HG03196 (cell line): ENCODE measurements around the gene GIT1.

Experiments
- ATAC-seq: cut with Tn5 transposase; IDR thresholded peaks from one replicate; pipeline ENCODE4 v1.9.1; 2021; ENCODE audit not compliant: unreplicated experiment

The GIT1 gene

GRCh38 chr17:29594519-29595090 is 5.2 kb upstream of the GIT1 start:
- no peak for ATAC-seq

GRCh38 chr17:29593591-29594518 is 4.4 kb upstream of the GIT1 start:
- ATAC-seq: no peak

- ATAC-seq: no peak
Observed at GRCh38 chr17:29592850-29593551, 3.6 kb upstream of the GIT1 start, which contains the start of gene ANKRD13B. Gene ANKRD13B, plus strand, starts transcription at chr17:29593132. Its CDS starts 490 bp downstream, at chr17:29593622.

GRCh38 chr17:29591737-29592608 is 2.5 kb upstream of the GIT1 start:
- ATAC-seq: no peak

GRCh38 chr17:29591146-29591736 is 1.8 kb upstream of the GIT1 start:
- ATAC-seq: no peak

GRCh38 chr17:29590411-29591145 is 1.1 kb upstream of the GIT1 start:
- ATAC-seq: no peak

GRCh38 chr17:29588562-29589411 is 661 bp downstream of the GIT1 start:
- ATAC-seq: no peak

GRCh38 chr17:29588017-29588561 is 1.4 kb downstream of the GIT1 start:
- ATAC-seq: no peak

- ATAC-seq: no peak
Observed at GRCh38 chr17:29587591-29587990, 1.9 kb downstream of the GIT1 start.

GRCh38 chr17:29586676-29587469 is 2.6 kb downstream of the GIT1 start:
- ATAC-seq: no peak

- no peak for ATAC-seq
Observed at GRCh38 chr17:29585080-29585751, 4.2 kb downstream of the GIT1 start.

- ATAC-seq: no peak
Observed at GRCh38 chr17:29584452-29585079, 4.9 kb downstream of the GIT1 start.

- no peak for ATAC-seq
Observed at GRCh38 chr17:29583324-29584248, 5.9 kb downstream of the GIT1 start.

GRCh38 chr17:29582772-29583171 is 6.7 kb downstream of the GIT1 start:
- ATAC-seq: no peak

- ATAC-seq: no peak
Observed at GRCh38 chr17:29582254-29582765, 7.1 kb downstream of the GIT1 start.
